NOMO-1 treated with dmso at 0.1 percent for 144 hours (cell line): Measurements from ENCODE around the gene APOA5.
"Not testable (repeated sequence)": the region's sequence is repeated elsewhere in the genome, so short reads cannot be mapped to it uniquely, and the experiment has no call there.

Experiments used
- DNase-seq: peaks from one replicate; lab custom pipeline; 2025; ENCODE audit not compliant: unreplicated experiment; lab: John Stamatoyannopoulos, UW

APOA5 gene

GRCh38 chr11:116791813-116792143 lies at the start of gene APOA5:
Gene APOA5 (minus strand): TSS chr11:116791879. CDS start chr11:116791860, 19 bp downstream.
- DNase-seq, result no peak

- no peak for DNase-seq
Observed at GRCh38 chr11:116840746-116841296, 49.1 kb upstream of the APOA5 start.

- DNase-seq, result no peak
Observed at GRCh38 chr11:116840224-116840745, 48.6 kb upstream of the APOA5 start.

GRCh38 chr11:116838321-116839084 lies 46.8 kb upstream of the APOA5 start:
- no peak for DNase-seq

- DNase-seq, result no peak
Observed at GRCh38 chr11:116837231-116838091, 45.8 kb upstream of the APOA5 start, which contains the start of gene APOA1. Gene APOA1 (minus strand): TSS chr11:116837622. CDS start chr11:116837387, 235 bp downstream.

GRCh38 chr11:116836632-116836991 lies 44.9 kb upstream of the APOA5 start:
- no peak for DNase-seq

- DNase-seq, result peak; percentile 57
Observed at GRCh38 chr11:116835791-116836631, 44.3 kb upstream of the APOA5 start.

GRCh38 chr11:116835042-116835772 lies 43.5 kb upstream of the APOA5 start:
- no peak for DNase-seq

GRCh38 chr11:116834535-116835041 lies 42.9 kb upstream of the APOA5 start:
- not testable (repeated sequence) for DNase-seq

- no peak for DNase-seq
Observed at GRCh38 chr11:116833816-116834534, 42.3 kb upstream of the APOA5 start.

GRCh38 chr11:116833491-116833815 lies 41.8 kb upstream of the APOA5 start:
- DNase-seq, result no peak

GRCh38 chr11:116832350-116833290 lies 40.9 kb upstream of the APOA5 start:
- DNase-seq, result no peak

- no peak for DNase-seq
Observed at GRCh38 chr11:116831790-116832349, 40.2 kb upstream of the APOA5 start.

- DNase-seq, result no peak
Observed at GRCh38 chr11:116830184-116830912, 38.7 kb upstream of the APOA5 start.

- DNase-seq, result no peak
Observed at GRCh38 chr11:116829525-116830183, 38.0 kb upstream of the APOA5 start, which contains the start of gene APOC3. Gene APOC3 (plus strand): TSS chr11:116829907. CDS start chr11:116830583, 676 bp downstream.
